Stomach (tissue), 9 donors: ENCODE data around the gene ARHGEF37. TPM values are rescaled to one million over a fixed set of nuclear protein-coding genes. Genes with fewer than 3 reads are reported as not detected.

Source experiments
- DNase-seq, 2 donors: peaks; one replicate each; pipeline versions ENCODE4 v3.0.0 to v3.0.0-alpha.2; 2013 to 2019
- H3K27ac ChIP-seq, 5 donors: fragments of 200-600 bp in 4 of 5; sonication (generic) in 4 of 5; one replicate each; pipeline ENCODE4 v1.5.1; 2013 to 2019; ENCODE audit warnings: mild to moderate bottlenecking in 1 of 5, moderate library complexity in 1 of 5
- H3K27me3 ChIP-seq, 3 donors: fragments of 200-600 bp; sonication (generic); one replicate each; pipeline ENCODE4 v1.5.1; 2017 to 2019; ENCODE audit warnings: mixed run types in 1 of 3
- H3K36me3 ChIP-seq, 4 donors: fragments of 200-600 bp; sonication (generic); 1 replicate in 3 of 4; 2 replicates in 1 of 4; pipeline ENCODE4 v1.5.1; 2016 to 2019
- H3K4me1 ChIP-seq, 4 donors: fragments of 200-600 bp; sonication (generic); one replicate each; pipeline ENCODE4 v1.5.1; 2016 to 2019
- H3K4me3 ChIP-seq, 4 donors: fragments of 200-600 bp; sonication (generic) in 3 of 4; one replicate each; pipeline ENCODE4 v1.5.1; 2016 to 2019; ENCODE audit warnings: mild to moderate bottlenecking in 1 of 4
- H3K9me3 ChIP-seq, 4 donors: fragments of 200-600 bp; sonication (generic); one replicate each; pipeline ENCODE4 v1.5.1; 2016 to 2019
- EP300 ChIP-seq: sonication (generic); formaldehyde crosslinking; IDR thresholded peaks from one replicate; pipeline ENCODE4 v1.6.1; 2017; ENCODE audit warnings: antibody characterized with exemption
- POLR2A ChIP-seq, 4 donors: fragments of 450-650 bp; IDR thresholded peaks; one replicate each; pipeline ENCODE4 v1.6.1; 2016; ENCODE audit warnings: antibody characterized with exemption in 4 of 4, control low read depth in 2 of 4, mild to moderate bottlenecking in 1 of 4, moderate library complexity in 1 of 4
- POLR2AphosphoS5 ChIP-seq, 3 donors: sonication (generic); formaldehyde crosslinking; IDR thresholded peaks; one replicate each; pipeline ENCODE4 v1.6.1; 2016; ENCODE audit warnings: antibody characterized with exemption in 3 of 3
- WGBS, 5 donors: extraction: QIAGEN DNeasy Blood & Tissue Kit in 3 of 5; methylation state at CpG; one replicate each; pipeline versions ENCODE4 v1.1.5 to v1.1.7; 2013 to 2018; 5-methylcytosine and 5-hydroxymethylcytosine counted together
- intact Hi-C: fragments of 100-400 bp; cut with DNase I; formaldehyde crosslinking; loops from one replicate; pipeline ENCODE4 v1.15.1; 2023; ENCODE audit warnings: low total_unique reads
- polyA plus RNA-seq, 3 donors: library from polyadenylated mRNA; stranded (reverse); fragments of 200-250 nt; gene quantifications; one replicate each; pipeline ENCODE4 v1.2.3, GENCODE V29; 2013
- total RNA-seq, 5 donors: library from RNA; depleted of rRNA; stranded (reverse); fragments of >200 nt; gene quantifications; one replicate each; pipeline versions ENCODE4 v1.1.0 to v1.2.3, GENCODE V29; 2014 to 2016
- TF ChIP-seq, protein P1 (sequence below), 7 experiments: fragments of 450-650 bp in 4 of 7; fragments of 200-600 bp in 3 of 7; sonication (generic) in 3 of 7; IDR thresholded peaks; one replicate each; pipeline ENCODE4 v1.5.1; 2016 to 2019; ENCODE audit warnings: antibody characterized with exemption in 7 of 7, control low read depth in 2 of 7, mild to moderate bottlenecking in 1 of 7
- donor health status: healthy with polysubstance abuse.
- donor health status: Bipolar disorder and iron deficiency.
- donor health status: healthy.

ARHGEF37 gene
- total and polyA plus RNA-seq, 8 donors, result 8.0 to 64.2 (median 21.9) TPM

GRCh38 chr5:149541893-149542292, 39.4 kb upstream of the ARHGEF37 start:
- TF ChIP-seq, protein P1, sequence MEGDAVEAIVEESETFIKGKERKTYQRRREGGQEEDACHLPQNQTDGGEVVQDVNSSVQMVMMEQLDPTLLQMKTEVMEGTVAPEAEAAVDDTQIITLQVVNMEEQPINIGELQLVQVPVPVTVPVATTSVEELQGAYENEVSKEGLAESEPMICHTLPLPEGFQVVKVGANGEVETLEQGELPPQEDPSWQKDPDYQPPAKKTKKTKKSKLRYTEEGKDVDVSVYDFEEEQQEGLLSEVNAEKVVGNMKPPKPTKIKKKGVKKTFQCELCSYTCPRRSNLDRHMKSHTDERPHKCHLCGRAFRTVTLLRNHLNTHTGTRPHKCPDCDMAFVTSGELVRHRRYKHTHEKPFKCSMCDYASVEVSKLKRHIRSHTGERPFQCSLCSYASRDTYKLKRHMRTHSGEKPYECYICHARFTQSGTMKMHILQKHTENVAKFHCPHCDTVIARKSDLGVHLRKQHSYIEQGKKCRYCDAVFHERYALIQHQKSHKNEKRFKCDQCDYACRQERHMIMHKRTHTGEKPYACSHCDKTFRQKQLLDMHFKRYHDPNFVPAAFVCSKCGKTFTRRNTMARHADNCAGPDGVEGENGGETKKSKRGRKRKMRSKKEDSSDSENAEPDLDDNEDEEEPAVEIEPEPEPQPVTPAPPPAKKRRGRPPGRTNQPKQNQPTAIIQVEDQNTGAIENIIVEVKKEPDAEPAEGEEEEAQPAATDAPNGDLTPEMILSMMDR (IDR thresholded peaks at IDR 0.05), result no peak
- TF ChIP-seq POLR2A (IDR thresholded peaks at IDR 0.05) (no peak), POLR2AphosphoS5 (IDR thresholded peaks at IDR 0.05) (no peak), EP300 (no peak)
- Histone ChIP-seq H3K4me1 (peaks cover 63 to 98% (median 85%) of the 10 kb centered on the region in 4 donors), H3K4me3 (no peak overlapping the region), H3K36me3 (peaks cover 18 to 73% (median 62%) of the 10 kb centered on the region in 4 donors), H3K27me3 (no peaks in the 10 kb centered on the region), H3K9me3 (no peaks in the 10 kb centered on the region), H3K27ac (no peak overlapping the region)
- intact Hi-C loops, result loop anchor here (10.0 kb wide), 1 partner anchor 47 kb away; no protein-coding TSS in a partner anchor
- no peak for DNase-seq
- 69 to 83% (median 74%) methylated on average over 6 of the region's 6 CpGs for WGBS, 5 donors

- Histone ChIP-seq H3K9me3 (no peaks in the 10 kb centered on the region), H3K27me3 (no peaks in the 10 kb centered on the region), H3K4me3 (peak overlapping the region in 2 of 4 donors; percentile 10 to 24), H3K36me3 (peaks cover 18 to 65% (median 57%) of the 10 kb centered on the region in 4 donors), H3K27ac (peak overlapping the region; percentile 6 to 97 (median 44)), H3K4me1 (peaks cover 73 to 98% (median 89%) of the 10 kb centered on the region in 4 donors)
- no peak for DNase-seq
- intact Hi-C loops, result loop anchor here (10.0 kb wide), 1 partner anchor 49 kb away; no protein-coding TSS in a partner anchor
- TF ChIP-seq, protein P1 (IDR thresholded peaks at IDR 0.05), result no peak
- TF ChIP-seq POLR2A (IDR thresholded peaks at IDR 0.05), result no peak
- TF ChIP-seq EP300, result no peak
- no peak for TF ChIP-seq POLR2AphosphoS5 (IDR thresholded peaks at IDR 0.05)
- 24 to 38% (median 28%) methylated on average over 8 of the region's 8 CpGs for WGBS, 5 donors
Observed at GRCh38 chr5:149543361-149544027, 37.8 kb upstream of the ARHGEF37 start.

GRCh38 chr5:149544028-149544420, 37.3 kb upstream of the ARHGEF37 start:
- Histone ChIP-seq H3K27me3 (no peaks in the 10 kb centered on the region), H3K4me3 (peak overlapping the region in 2 of 4 donors; percentile 10 to 24), H3K27ac (peak overlapping the region in 4 of 5 donors; percentile 6 to 97 (median 38)), H3K4me1 (peaks cover 78 to 98% (median 91%) of the 10 kb centered on the region in 4 donors), H3K9me3 (no peaks in the 10 kb centered on the region), H3K36me3 (peaks cover 18 to 66% (median 58%) of the 10 kb centered on the region in 4 donors)
- WGBS, 5 donors, result 48 to 64% (median 56%) methylated on average over 3 of the region's 3 CpGs
- intact Hi-C loops, result loop anchor here (10.0 kb wide), 1 partner anchor 49 kb away; no protein-coding TSS in a partner anchor
- no peak for DNase-seq
- TF ChIP-seq POLR2AphosphoS5 (IDR thresholded peaks at IDR 0.05) (no peak), POLR2A (IDR thresholded peaks at IDR 0.05) (no peak), EP300 (no peak)
- TF ChIP-seq, protein P1 (IDR thresholded peaks at IDR 0.05), result no peak

GRCh38 chr5:149545327-149545726, 36.0 kb upstream of the ARHGEF37 start:
- WGBS, 5 donors, result 72 to 86% (median 75%) methylated on average over 6 of the region's 6 CpGs
- Histone ChIP-seq H3K36me3 (peaks cover 18 to 68% (median 57%) of the 10 kb centered on the region in 4 donors), H3K9me3 (no peaks in the 10 kb centered on the region), H3K4me1 (peaks cover 72 to 88% (median 81%) of the 10 kb centered on the region in 4 donors), H3K4me3 (no peak overlapping the region), H3K27me3 (no peaks in the 10 kb centered on the region), H3K27ac (peak overlapping the region in 4 of 5 donors; percentile 6 to 99 (median 56))
- intact Hi-C loops, result loop anchor here (10.0 kb wide), 1 partner anchor 51 kb away; no protein-coding TSS in a partner anchor
- DNase-seq, result no peak
- TF ChIP-seq, protein P1 (IDR thresholded peaks at IDR 0.05), result no peak
- TF ChIP-seq POLR2AphosphoS5 (IDR thresholded peaks at IDR 0.05) (no peak), POLR2A (IDR thresholded peaks at IDR 0.05) (no peak), EP300 (no peak)
